KMS-11 (cell line): ENCODE measurements around the gene NRG3.

ENCODE experiments used
- H2AFZ ChIP-seq: fragments of 200-600 bp; sonication (generic); 2 replicates; pipeline ENCODE4 v1.6.1; 2016; ENCODE audit warnings: antibody characterized with exemption, mixed run types, low read depth
- H3K27ac ChIP-seq: fragments of 200-600 bp; sonication (generic); 2 replicates; pipeline ENCODE4 v1.6.1; 2016; ENCODE audit warnings: mild to moderate bottlenecking, mixed run types
- H3K27me3 ChIP-seq: fragments of 200-600 bp; sonication (generic); 2 replicates; pipeline ENCODE4 v1.6.1; 2017; ENCODE audit warnings: mild to moderate bottlenecking, low read depth, mixed run types, moderate library complexity; ENCODE audit not compliant: insufficient read depth
- H3K36me3 ChIP-seq: fragments of 200-600 bp; sonication (generic); 2 replicates; pipeline ENCODE4 v1.6.1; 2017; ENCODE audit warnings: mild to moderate bottlenecking, mixed run types; ENCODE audit not compliant: insufficient read depth
- H3K4me1 ChIP-seq: fragments of 200-600 bp; sonication (generic); 2 replicates; pipeline ENCODE4 v1.6.1; 2016; ENCODE audit warnings: mild to moderate bottlenecking, low read depth, mixed run types; ENCODE audit not compliant: poor library complexity, severe bottlenecking
- H3K4me2 ChIP-seq: fragments of 200-600 bp; sonication (generic); 2 replicates; pipeline ENCODE4 v1.7.0; 2016; ENCODE audit warnings: mild to moderate bottlenecking, mixed run types
- H3K4me3 ChIP-seq: fragments of 200-600 bp; sonication (generic); IDR thresholded peaks from 2 replicates; pipeline ENCODE4 v1.6.1; 2017; ENCODE audit warnings: low read depth, low read length, mixed read lengths; ENCODE audit not compliant: insufficient read depth
- H3K79me2 ChIP-seq: fragments of 200-600 bp; sonication (generic); 2 replicates; pipeline ENCODE4 v1.6.1; 2016; ENCODE audit warnings: low read depth, mixed run types; ENCODE audit not compliant: insufficient read depth
- H3K9ac ChIP-seq: fragments of 200-600 bp; sonication (generic); 2 replicates; pipeline ENCODE4 v1.6.1; 2016; ENCODE audit warnings: mild to moderate bottlenecking, mixed run types
- H4K20me1 ChIP-seq: fragments of 200-600 bp; sonication (generic); 2 replicates; pipeline ENCODE4 v1.6.1; 2016; ENCODE audit warnings: mild to moderate bottlenecking, mixed run types; ENCODE audit not compliant: insufficient read depth
- TF ChIP-seq, protein P1 (sequence below): fragments of 200-600 bp; sonication (generic); conservative IDR thresholded peaks from 2 replicates; pipeline ENCODE4 v1.6.1; 2017; ENCODE audit warnings: low read depth, mild to moderate bottlenecking, antibody characterized with exemption, low read length, moderate library complexity, mixed read lengths

Gene NRG3

DNA sequence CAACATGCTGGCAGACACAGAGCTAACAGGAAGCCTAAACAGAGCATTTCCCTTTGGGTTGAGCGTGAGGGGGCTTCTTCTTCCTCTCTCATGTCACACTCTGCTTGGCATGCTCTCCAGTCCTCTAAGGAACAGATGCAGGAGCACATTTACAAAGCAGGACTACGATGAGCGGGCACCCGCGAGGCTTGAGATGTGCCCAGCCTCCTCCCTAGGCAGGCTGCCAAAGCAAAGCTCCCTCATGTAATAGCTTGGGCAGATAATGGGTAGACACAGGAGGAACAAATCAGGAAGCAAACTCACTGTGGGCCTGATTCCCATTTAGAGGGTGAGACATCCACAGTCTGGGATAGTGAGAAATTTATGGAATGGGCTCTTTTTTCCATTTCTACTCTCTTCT lies 519.1 kb downstream of the NRG3 start:
- TF ChIP-seq, protein P1, sequence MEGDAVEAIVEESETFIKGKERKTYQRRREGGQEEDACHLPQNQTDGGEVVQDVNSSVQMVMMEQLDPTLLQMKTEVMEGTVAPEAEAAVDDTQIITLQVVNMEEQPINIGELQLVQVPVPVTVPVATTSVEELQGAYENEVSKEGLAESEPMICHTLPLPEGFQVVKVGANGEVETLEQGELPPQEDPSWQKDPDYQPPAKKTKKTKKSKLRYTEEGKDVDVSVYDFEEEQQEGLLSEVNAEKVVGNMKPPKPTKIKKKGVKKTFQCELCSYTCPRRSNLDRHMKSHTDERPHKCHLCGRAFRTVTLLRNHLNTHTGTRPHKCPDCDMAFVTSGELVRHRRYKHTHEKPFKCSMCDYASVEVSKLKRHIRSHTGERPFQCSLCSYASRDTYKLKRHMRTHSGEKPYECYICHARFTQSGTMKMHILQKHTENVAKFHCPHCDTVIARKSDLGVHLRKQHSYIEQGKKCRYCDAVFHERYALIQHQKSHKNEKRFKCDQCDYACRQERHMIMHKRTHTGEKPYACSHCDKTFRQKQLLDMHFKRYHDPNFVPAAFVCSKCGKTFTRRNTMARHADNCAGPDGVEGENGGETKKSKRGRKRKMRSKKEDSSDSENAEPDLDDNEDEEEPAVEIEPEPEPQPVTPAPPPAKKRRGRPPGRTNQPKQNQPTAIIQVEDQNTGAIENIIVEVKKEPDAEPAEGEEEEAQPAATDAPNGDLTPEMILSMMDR = no peak
- H3K9ac ChIP-seq = no peak overlapping the region
- H3K79me2 ChIP-seq = no peaks in the 10 kb centered on the region
- H3K4me2 ChIP-seq = no peak overlapping the region
- H3K27me3 ChIP-seq = no peaks in the 10 kb centered on the region
- no peak overlapping the region for H3K4me3 ChIP-seq
- no peak overlapping the region for H2AFZ ChIP-seq
- H3K4me1 ChIP-seq = no peaks in the 10 kb centered on the region
- H3K27ac ChIP-seq = no peak overlapping the region
- H4K20me1 ChIP-seq = no peaks in the 10 kb centered on the region
- H3K36me3 ChIP-seq = no peaks in the 10 kb centered on the region

DNA sequence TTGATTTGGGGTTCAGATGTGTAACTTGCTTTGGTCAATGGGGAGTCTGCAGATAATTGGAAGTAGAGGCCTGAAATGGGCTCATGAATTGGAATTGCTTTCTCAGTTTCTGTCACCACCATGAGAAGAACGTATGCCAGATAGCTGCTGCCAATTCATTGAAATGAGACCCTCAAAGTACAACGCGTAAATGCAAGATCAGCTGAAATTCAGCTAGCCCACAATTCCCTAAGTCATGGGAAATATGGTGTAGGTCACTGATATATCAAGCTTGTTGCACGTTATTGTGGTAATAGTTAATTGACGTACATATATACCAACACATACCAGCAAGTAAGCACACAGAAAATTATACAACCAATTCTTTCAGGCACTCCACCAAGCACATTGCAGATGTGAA lies 520.0 kb downstream of the NRG3 start:
- no peaks in the 10 kb centered on the region for H3K36me3 ChIP-seq
- H3K27me3 ChIP-seq = no peaks in the 10 kb centered on the region
- H3K9ac ChIP-seq = no peak overlapping the region
- no peak overlapping the region for H3K27ac ChIP-seq
- H3K4me2 ChIP-seq = no peak overlapping the region
- H3K4me1 ChIP-seq = no peaks in the 10 kb centered on the region
- H3K79me2 ChIP-seq = no peaks in the 10 kb centered on the region
- no peaks in the 10 kb centered on the region for H4K20me1 ChIP-seq
- no peak overlapping the region for H2AFZ ChIP-seq
- TF ChIP-seq, protein P1 = no peak
- H3K4me3 ChIP-seq = no peak overlapping the region

DNA sequence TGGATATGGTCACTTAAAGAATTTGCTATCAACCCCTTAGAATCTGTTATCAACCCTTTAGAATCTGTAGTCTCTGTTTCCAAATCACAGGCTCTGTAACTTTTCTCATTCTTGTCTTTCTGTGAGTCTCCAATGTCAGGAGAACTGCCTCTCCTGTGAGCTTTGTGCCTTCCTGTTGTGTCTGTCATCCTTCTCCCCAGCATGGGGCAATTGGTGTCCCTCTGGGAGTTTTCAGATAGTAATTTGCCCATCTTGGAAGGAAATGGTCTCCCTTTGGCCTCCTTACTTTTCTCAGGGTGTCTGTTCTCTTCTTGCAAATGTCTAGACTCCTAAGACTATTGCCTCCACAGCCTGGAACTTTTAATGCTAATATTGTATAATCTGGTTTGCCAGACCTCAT lies 521.9 kb downstream of the NRG3 start:
- Histone ChIP-seq H2AFZ (no peak overlapping the region), H3K4me3 (no peak overlapping the region), H3K36me3 (no peaks in the 10 kb centered on the region), H3K9ac (no peak overlapping the region), H3K4me2 (no peak overlapping the region), H3K27me3 (no peaks in the 10 kb centered on the region), H3K4me1 (no peaks in the 10 kb centered on the region), H4K20me1 (no peaks in the 10 kb centered on the region), H3K27ac (no peak overlapping the region), H3K79me2 (no peaks in the 10 kb centered on the region)
- TF ChIP-seq, protein P1 = no peak

DNA sequence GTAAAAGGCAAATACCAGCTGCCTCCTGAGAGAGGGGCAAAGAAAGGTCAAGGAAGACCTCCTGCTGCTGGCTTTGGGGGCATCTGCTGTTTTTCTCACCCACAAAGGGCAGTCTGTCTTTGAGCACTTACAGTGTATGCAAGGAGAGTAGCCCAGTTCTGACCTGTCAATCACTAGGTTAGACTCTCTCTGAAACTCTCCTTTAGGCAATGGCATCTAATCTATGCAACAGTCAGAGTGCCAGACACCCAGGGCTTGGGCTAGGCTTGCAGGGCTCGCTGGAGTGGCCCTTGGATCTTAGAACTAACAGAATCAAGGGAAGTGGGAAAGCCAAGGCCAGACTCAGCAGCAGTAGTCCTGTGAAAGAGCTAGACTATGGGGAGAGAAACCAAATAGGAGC lies 522.9 kb downstream of the NRG3 start:
- H3K27me3 ChIP-seq = no peaks in the 10 kb centered on the region
- no peaks in the 10 kb centered on the region for H3K36me3 ChIP-seq
- H2AFZ ChIP-seq = no peak overlapping the region
- no peak overlapping the region for H3K27ac ChIP-seq
- H4K20me1 ChIP-seq = no peaks in the 10 kb centered on the region
- no peak overlapping the region for H3K4me3 ChIP-seq
- H3K4me2 ChIP-seq = no peak overlapping the region
- no peak overlapping the region for H3K9ac ChIP-seq
- no peaks in the 10 kb centered on the region for H3K79me2 ChIP-seq
- TF ChIP-seq, protein P1 = no peak
- no peaks in the 10 kb centered on the region for H3K4me1 ChIP-seq

DNA sequence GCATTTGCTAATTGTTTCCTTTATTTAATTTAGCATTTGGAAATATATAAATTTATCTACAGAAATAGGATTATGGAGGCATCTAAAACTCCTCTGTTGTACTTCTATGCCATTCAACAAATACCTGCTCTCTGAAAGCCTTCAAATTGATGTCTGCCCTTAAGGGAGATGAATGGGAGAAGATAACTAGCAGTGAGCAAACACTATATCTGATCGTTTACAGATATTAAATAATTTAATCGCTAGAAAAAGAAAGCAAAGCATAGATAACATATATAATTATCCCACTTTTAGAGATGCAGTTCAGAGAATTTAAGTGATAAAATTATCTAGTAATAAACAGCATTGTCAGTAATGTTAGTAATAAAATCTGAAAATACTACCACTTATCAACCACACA lies 524.9 kb downstream of the NRG3 start:
- H3K27ac ChIP-seq = no peak overlapping the region
- H3K4me3 ChIP-seq = no peak overlapping the region
- no peak overlapping the region for H3K4me2 ChIP-seq
- no peak overlapping the region for H3K9ac ChIP-seq
- no peaks in the 10 kb centered on the region for H3K36me3 ChIP-seq
- H2AFZ ChIP-seq = no peak overlapping the region
- no peaks in the 10 kb centered on the region for H4K20me1 ChIP-seq
- H3K27me3 ChIP-seq = no peaks in the 10 kb centered on the region
- H3K4me1 ChIP-seq = no peaks in the 10 kb centered on the region
- no peaks in the 10 kb centered on the region for H3K79me2 ChIP-seq
- TF ChIP-seq, protein P1 = no peak
